ENCODE data around the gene ACHE. TPM values are rescaled to one million over a fixed set of nuclear protein-coding genes. Genes with fewer than 3 reads are reported as not detected.

The ACHE gene
- total RNA-seq, 2 donors from 2014 or later, result 5.3 to 11.7 TPM

DNA sequence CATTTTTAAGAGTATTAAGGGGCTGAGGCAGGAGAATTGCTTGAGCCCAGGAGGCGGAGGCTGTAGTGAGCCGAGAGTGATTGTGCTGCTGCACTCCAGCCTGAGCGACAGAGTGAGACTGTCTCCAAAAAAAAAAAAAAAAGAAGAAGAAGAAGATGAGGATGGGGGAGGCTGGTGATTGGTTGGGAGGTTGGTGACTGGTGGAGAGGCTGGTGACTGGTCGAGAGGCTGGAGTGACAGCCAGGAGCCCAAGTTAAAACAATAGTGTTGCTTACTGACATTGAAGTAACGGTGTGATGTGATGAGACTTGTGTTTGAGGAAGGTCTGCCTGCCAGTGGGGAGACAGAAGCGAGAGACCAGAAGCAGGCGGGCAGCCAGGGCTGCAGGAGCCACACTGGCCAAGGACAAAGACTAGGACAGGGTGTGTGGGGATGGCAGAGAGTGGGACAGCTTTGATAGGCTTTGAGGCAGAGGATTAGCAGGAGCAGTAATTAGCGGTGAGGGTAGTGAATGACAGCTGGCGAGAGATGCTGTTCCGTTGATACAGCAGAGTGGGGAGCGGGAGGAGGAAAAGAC, 15.9 kb downstream of the ACHE start:
- Histone ChIP-seq H3K36me3 (peaks cover 18% of the 10 kb centered on the region), H3K9me3 (no peaks in the 10 kb centered on the region), H3K9ac (ENCODE audit: low read depth in 2 of 2, low read length in 2 of 2) (no peak overlapping the region), H3K4me3 (no peak overlapping the region), H3K27ac (no peak overlapping the region), H3K4me1 (peaks cover 12% of the 10 kb centered on the region), H3K27me3 (no peaks in the 10 kb centered on the region)
- no peak for DNase-seq
- intact Hi-C loops (cut with DNase I), result no loop called here
- TF ChIP-seq, protein P1, sequence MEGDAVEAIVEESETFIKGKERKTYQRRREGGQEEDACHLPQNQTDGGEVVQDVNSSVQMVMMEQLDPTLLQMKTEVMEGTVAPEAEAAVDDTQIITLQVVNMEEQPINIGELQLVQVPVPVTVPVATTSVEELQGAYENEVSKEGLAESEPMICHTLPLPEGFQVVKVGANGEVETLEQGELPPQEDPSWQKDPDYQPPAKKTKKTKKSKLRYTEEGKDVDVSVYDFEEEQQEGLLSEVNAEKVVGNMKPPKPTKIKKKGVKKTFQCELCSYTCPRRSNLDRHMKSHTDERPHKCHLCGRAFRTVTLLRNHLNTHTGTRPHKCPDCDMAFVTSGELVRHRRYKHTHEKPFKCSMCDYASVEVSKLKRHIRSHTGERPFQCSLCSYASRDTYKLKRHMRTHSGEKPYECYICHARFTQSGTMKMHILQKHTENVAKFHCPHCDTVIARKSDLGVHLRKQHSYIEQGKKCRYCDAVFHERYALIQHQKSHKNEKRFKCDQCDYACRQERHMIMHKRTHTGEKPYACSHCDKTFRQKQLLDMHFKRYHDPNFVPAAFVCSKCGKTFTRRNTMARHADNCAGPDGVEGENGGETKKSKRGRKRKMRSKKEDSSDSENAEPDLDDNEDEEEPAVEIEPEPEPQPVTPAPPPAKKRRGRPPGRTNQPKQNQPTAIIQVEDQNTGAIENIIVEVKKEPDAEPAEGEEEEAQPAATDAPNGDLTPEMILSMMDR (IDR thresholded peaks at IDR 0.05), result no peak

GRCh38 chr7:100878685-100879084, 17.0 kb downstream of the ACHE start:
- H3K4me3 ChIP-seq, result no peak overlapping the region
- no peak for DNase-seq
- TF ChIP-seq, protein P1 (IDR thresholded peaks at IDR 0.05), result no peak
- H3K27ac ChIP-seq, result no peak overlapping the region
- H3K36me3 ChIP-seq, result peaks cover 18% of the 10 kb centered on the region
- H3K9me3 ChIP-seq, result no peaks in the 10 kb centered on the region
- peaks cover 17% of the 10 kb centered on the region for H3K4me1 ChIP-seq
- intact Hi-C loops (cut with DNase I), result no loop called here
- no peaks in the 10 kb centered on the region for H3K27me3 ChIP-seq
- H3K9ac ChIP-seq (ENCODE audit: low read depth in 2 of 2, low read length in 2 of 2), result no peak overlapping the region

DNA sequence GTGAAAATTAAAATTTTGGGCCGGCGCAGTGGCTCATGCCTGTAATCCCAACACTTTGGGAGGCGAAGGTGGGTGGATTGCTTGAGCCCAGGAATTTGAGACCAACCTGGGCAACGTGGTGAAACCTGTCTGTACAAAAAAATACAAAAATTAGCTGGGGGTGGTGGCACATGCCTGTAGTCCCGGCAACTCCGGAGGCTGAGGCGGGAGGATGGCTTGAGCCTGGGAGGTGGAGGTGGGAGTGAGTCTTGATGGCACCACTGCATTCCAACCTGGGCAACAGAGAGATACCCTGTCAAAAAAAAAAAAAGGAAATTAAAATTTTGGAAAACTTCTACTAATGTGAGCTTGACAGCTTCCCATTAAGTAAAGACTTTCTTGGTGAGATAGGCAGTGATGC, 17.7 kb downstream of the ACHE start:
- Histone ChIP-seq H3K36me3 (peaks cover 18% of the 10 kb centered on the region), H3K27me3 (no peaks in the 10 kb centered on the region), H3K4me1 (peaks cover 17% of the 10 kb centered on the region), H3K4me3 (no peak overlapping the region), H3K27ac (no peak overlapping the region), H3K9me3 (no peaks in the 10 kb centered on the region), H3K9ac (ENCODE audit: low read depth in 2 of 2, low read length in 2 of 2) (no peak overlapping the region)
- intact Hi-C loops (cut with DNase I), result no loop called here
- no peak for DNase-seq
- TF ChIP-seq, protein P1 (IDR thresholded peaks at IDR 0.05), result no peak

- Histone ChIP-seq H3K27me3 (no peaks in the 10 kb centered on the region), H3K9me3 (no peaks in the 10 kb centered on the region), H3K9ac (ENCODE audit: low read depth in 2 of 2, low read length in 2 of 2) (peak overlapping the region; percentile 71 to 94), H3K27ac (peak overlapping the region; percentile 92), H3K36me3 (no peaks in the 10 kb centered on the region), H3K4me3 (peak overlapping the region; percentile 66), H3K4me1 (peaks cover 17% of the 10 kb centered on the region)
- intact Hi-C loops (cut with DNase I), result no loop called here
- DNase-seq, result no peak
- TF ChIP-seq, protein P1 (IDR thresholded peaks at IDR 0.05), result no peak
Measured at GRCh38 chr7:100875356-100875751, 20.3 kb downstream of the ACHE start.

DNA sequence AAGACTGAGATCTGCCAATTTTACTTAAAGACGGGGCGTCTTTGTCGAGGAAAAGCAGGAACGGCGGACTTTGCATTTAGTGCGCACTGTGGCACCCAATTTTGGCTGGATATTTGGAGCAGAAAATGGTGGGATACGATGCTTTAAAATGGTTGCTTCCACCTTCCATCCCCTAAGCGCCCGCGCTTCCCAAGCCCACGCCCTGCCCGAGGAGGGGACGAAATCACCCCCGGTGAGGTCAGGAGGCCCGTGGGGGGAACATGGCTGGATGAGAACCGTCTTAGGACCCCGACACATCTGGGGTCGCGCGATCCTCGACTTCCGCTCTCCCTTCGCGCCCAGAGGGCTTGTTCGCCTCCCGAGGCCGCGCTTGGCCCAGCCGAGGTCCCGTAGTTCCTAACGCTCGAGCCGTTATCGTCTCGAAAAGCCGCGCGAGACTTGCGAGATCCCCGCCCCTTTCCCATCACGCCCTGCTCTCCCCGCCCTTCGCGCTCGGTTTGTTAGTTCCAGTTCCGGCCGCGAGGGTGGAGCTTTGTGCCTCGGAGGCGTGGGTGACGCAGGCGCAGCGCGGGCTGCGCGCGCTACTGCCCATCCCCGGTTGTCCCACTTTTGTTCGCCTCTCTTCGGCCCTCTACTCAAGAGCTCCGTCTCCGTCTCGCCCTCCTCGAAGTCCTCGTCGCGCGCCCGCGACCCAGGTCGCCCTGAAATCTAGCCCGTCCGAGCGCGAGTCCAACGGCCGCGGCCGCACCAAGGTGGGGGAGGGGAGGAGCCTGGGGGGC, 20.9 kb downstream of the ACHE start, which contains the start of gene SRRT:
Gene SRRT, plus strand, starts transcription at position 527 of the 779 bp plus-strand sequence. CDS start 488 bp downstream, outside the sequence.
- no peaks in the 10 kb centered on the region for H3K36me3 ChIP-seq
- TF ChIP-seq, protein P1 (IDR thresholded peaks at IDR 0.05), result peak; percentile 23
- intact Hi-C loops (cut with DNase I), result no loop called here
- H3K4me1 ChIP-seq, result peaks cover 17% of the 10 kb centered on the region
- no peaks in the 10 kb centered on the region for H3K9me3 ChIP-seq
- no peaks in the 10 kb centered on the region for H3K27me3 ChIP-seq
- peak; percentile 99 for DNase-seq
- H3K27ac ChIP-seq, result peak within 1 kb of the TSS; percentile 92
- peak within 1 kb of the TSS; percentile 94 to 96 for H3K9ac ChIP-seq (ENCODE audit: low read depth in 2 of 2, low read length in 2 of 2)
- peak within 1 kb of the TSS; percentile 66 for H3K4me3 ChIP-seq

Measured in colonic mucosa (tissue), 4 donors.